Measurements from ENCODE around the gene QTRT2.
A peak's percentile ranks its signal among the peaks of the same experiment; 100 is the strongest.

The QTRT2 gene

GRCh38 chr3:114114719-114115118 is 58.2 kb downstream of the QTRT2 start:
- no peak for TF ChIP-seq CTCF (IDR thresholded peaks at IDR 0.05; ENCODE audit: low read depth, low read length)
- no peak for DNase-seq (ENCODE audit: low read depth in 2 of 2)
- H3K4me3 ChIP-seq (replicated peaks in 1 of 2; ENCODE audit: low read depth in 2 of 2, low read length in 2 of 2): no peak overlapping the region

DNA sequence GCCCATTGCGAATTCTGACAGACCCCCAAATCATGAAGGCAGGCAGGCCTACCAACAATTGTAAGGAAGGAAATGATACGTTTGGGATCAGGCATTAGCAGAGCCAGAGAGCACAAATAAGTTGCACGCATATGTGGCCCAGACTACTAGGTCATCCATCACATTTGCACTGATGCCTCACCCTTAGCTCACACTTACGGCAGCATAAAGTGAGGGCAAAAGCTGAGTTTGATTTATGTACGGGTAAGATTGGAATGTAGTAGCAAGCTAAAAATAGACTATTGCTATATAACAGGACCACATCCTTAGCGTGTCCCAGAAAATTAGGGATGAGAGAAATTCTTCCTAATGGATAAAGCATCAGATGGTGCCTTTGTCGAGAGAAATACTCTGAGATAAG is 58.6 kb downstream of the QTRT2 start:
- no peak for DNase-seq (ENCODE audit: low read depth in 2 of 2)
- no peak for TF ChIP-seq CTCF (IDR thresholded peaks at IDR 0.05; ENCODE audit: low read depth, low read length)
- H3K4me3 ChIP-seq (replicated peaks in 1 of 2; ENCODE audit: low read depth in 2 of 2, low read length in 2 of 2): no peak overlapping the region

DNA sequence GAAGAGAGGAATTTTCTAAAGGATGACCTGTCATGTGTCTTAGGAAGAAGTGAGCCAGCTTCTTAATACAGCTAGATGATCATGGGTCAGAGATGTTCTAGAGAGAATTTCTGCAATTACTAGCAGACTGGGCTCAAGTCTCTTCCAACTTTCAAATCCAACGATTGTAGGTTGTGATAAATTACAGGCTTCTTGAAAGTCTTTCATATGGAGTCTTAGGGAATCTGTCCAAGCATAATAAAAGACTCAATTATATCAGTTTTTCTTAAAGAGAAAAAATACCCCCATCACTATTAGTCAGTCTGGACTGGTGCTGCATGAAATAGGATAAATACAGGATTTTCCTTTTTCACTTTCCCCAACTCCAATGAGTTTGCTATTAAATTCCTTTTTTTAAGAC is 63.2 kb downstream of the QTRT2 start:
- TF ChIP-seq CTCF (IDR thresholded peaks at IDR 0.05; ENCODE audit: low read depth, low read length): no peak
- no peak overlapping the region for H3K4me3 ChIP-seq (replicated peaks in 1 of 2; ENCODE audit: low read depth in 2 of 2, low read length in 2 of 2)
- DNase-seq (ENCODE audit: low read depth in 2 of 2): peak in 1 of 2 donors; percentile 18

GRCh38 chr3:114120211-114120610 is 63.7 kb downstream of the QTRT2 start:
- DNase-seq (ENCODE audit: low read depth in 2 of 2): no peak
- no peak overlapping the region for H3K4me3 ChIP-seq (replicated peaks in 1 of 2; ENCODE audit: low read depth in 2 of 2, low read length in 2 of 2)
- no peak for TF ChIP-seq CTCF (IDR thresholded peaks at IDR 0.05; ENCODE audit: low read depth, low read length)

DNA sequence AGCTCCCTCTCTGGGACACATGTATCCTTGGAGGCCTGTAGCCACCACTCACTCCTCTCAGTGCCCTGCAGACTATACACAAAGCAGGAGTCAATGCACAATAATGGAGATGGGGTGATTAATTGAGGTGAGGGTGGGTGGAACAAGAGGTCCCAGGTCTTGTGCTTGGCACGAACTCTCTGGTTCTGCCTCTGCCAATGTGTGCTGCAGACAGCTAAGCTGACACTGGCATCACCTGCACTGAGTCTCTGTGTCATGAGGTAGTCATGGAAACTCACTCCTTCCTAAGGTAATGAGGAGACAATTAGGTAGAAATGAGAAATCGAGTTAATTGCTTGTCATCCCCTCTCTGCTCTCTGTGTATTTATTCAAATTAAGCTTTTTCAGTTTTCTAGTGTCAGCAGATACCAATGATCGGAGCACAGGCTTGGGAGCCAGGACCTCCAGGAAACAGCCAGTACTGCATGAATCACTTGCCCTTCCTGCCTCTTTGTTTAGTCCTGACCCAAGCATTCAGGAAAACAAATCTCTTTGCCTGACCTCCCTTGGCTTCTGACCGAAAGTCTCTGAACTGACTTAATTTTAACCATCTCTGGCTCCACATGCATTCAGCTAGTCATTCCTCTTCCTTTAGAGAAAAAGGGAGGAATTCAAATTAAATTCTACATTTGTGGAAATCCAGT is 65.6 kb downstream of the QTRT2 start:
- peak; percentile 65 to 77 for DNase-seq (ENCODE audit: low read depth in 2 of 2)
- TF ChIP-seq CTCF (IDR thresholded peaks at IDR 0.05; ENCODE audit: low read depth, low read length): no peak

GRCh38 chr3:114126461-114126860 is 69.9 kb downstream of the QTRT2 start:
- no peak for TF ChIP-seq CTCF (IDR thresholded peaks at IDR 0.05; ENCODE audit: low read depth, low read length)
- no peak overlapping the region for H3K4me3 ChIP-seq (replicated peaks in 1 of 2; ENCODE audit: low read depth in 2 of 2, low read length in 2 of 2)
- no peak for DNase-seq (ENCODE audit: low read depth in 2 of 2)

More for the DNA sequence above, 65.6 kb downstream of the QTRT2 start:
- H3K4me3 ChIP-seq (replicated peaks in 1 of 2; ENCODE audit: low read depth in 2 of 2, low read length in 2 of 2): no peak overlapping the region

- no peak for TF ChIP-seq CTCF (IDR thresholded peaks at IDR 0.05; ENCODE audit: low read depth, low read length)
- DNase-seq (ENCODE audit: low read depth in 2 of 2): peak in 1 of 2 donors; percentile 18
Observed at GRCh38 chr3:114127517-114127916, 71.0 kb downstream of the QTRT2 start.

More at GRCh38 chr3:114127517-114127916, 71.0 kb downstream of the QTRT2 start:
- no peak overlapping the region for H3K4me3 ChIP-seq (replicated peaks in 1 of 2; ENCODE audit: low read depth in 2 of 2, low read length in 2 of 2)
